HG02610 (cell line): ENCODE measurements around the gene SH3D19.

ENCODE experiments used
- ATAC-seq: cut with Tn5 transposase; IDR thresholded peaks from one replicate; pipeline ENCODE4 v1.9.1; 2021; ENCODE audit warnings: mild to moderate bottlenecking, moderate library complexity; ENCODE audit not compliant: unreplicated experiment

SH3D19 gene

DNA sequence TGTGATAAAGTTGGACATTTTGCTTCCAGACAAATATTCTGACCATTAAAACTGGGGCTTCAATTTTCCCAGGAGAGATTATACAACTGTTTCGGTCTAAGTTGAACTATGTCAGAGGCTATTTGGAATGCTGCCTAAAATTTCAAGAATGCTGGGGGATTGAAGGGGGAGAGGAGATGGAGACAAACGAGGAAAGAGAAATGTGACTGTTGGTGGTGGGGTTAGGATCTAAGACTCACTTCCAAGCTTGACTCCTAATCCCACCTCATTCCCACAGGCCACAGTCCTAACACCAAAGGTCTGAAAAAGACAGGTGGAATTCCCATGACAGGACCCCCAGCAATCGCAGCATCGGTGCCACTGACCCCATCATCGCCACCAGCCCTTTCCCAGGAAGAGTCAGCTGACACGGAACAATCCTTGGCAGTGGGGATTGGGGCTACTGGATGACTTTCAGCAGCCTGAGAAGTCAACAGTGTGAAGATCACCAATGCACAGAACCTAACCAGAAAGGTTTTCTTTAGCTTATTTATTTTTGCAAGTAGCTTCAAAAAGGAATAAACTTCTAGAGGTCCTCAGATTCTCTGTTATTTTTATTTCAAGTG is 122.5 kb downstream of the SH3D19 start:
- no peak for ATAC-seq

DNA sequence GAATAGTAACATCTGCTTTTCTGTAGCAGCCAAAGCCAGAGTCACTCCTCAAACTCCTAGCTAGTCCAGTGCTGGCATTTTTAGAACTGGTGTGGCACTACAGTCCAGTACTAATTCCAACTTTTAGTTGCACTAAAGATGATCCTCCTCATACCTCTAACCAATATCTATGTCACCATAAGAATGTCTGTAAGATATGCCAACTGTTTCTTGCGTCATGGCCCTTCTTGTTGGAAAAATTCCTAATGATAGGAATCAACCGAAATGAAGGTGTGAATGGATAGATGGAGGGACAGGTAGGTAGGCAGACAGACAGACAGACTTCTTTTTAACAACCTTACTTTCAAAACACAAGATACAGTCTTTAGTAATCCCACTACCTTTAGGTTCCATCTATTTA is 123.0 kb downstream of the SH3D19 start:
- ATAC-seq: no peak

DNA sequence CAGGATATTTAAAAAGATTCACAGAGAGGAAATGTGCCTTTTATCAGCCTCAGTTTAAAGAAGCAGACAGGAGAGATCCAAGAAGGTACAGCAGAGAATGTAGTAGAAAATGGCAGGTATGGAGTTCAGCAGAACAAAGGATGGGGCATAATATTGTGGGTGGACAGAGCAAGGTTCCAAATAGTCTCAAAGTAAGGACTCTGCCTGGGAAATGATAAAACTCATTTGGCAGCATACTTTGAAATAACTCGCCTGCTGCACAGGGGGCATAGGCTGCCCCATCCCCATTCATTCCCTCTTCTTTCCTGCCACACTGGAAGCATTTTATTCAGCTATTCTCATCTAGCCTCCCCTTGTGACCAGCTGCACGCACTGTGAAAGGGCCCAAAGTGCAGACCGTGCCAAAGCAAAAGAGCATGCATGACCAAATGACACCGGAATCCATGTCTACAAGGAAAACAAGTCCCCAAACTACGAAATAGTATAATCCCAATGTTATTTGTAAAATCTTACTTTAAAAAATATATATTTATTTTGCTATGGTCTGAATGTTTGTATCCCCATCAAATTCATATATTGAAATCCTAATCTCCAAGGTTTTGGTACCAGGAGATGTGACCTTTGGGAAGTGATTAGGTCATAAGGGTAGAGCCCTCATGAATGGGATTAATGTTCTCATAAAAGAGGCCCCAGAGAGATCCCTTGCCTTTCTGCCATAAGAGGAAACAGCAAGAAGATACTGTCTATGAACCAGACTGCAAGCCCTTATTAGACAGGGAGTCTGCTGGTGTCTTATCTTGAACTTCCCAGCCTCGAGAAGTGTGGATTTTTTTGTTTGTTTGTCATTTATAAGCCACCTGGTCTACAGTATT is 125.8 kb downstream of the SH3D19 start:
- no peak for ATAC-seq

- no peak for ATAC-seq
These were observed 126.7 kb downstream of the SH3D19 start for GRCh38 chr4:151198748-151199147.

- ATAC-seq: no peak
These were observed 128.2 kb downstream of the SH3D19 start for GRCh38 chr4:151197247-151197646.

DNA sequence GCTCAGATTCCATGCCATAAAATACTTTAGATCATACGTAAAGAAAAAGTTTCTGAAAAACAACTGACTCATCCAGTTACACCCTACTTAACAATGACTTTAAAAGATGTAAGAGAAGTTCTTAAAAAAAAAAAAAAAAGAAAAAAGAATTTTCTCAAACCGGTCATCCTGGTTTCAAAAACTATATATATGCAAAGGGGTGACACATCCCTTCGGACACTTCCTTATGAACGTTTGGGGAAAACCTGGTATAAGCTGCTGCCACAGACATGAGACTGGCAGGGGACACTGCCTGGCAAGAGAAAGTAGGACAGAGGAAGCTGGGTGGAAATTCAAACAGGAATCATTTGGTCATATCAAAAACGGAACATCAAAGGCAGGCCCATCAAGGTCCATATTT is 129.6 kb downstream of the SH3D19 start:
- no peak for ATAC-seq

DNA sequence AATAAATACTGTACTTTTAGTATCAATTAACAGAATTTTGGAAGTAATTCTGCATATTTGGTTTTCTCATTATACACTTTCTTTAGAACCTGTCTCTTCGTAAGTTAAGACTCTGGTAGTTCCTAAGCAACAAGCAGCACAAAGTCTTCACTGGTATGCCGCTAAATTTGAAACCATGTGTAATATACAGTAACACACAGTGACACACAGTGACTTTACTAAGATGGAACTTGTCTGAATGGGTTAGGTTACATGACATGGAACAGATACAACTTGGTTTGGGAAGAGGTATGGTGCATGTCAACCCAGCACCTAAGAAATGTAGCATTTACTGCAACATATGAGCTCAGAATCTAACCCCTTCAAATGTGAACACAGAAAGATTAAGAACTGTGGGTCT is 132.0 kb downstream of the SH3D19 start:
- no peak for ATAC-seq

DNA sequence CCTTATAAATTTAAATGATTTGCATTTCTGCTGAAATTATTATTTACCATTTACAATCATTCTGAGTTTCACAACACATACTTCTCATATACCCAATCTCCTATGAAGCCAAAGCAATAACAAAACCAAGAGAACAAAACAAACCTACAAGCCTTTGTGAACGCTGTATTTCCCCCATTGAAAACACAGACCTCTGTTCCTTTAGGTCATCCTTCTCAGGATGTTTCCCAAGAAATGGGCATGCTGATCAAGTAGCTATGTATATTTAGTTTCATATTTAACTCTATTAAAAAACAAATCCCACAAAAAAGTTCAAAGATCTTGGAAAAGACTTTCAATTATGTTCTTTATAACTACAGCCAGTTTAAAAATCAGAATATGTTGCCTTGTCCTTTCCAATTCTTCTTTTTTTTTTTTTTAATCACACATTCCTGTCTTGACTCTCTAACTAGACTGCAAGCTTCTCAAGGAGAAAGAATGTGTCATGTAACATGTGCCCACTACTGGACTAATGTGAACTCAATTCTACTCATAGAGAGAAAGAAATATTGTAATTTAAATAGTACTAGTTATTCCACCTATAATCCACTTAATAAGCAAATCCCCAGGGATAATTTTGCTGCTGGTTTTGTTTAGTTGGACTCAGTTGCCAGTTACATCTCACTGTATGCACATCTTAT is 132.7 kb downstream of the SH3D19 start:
- ATAC-seq: no peak

DNA sequence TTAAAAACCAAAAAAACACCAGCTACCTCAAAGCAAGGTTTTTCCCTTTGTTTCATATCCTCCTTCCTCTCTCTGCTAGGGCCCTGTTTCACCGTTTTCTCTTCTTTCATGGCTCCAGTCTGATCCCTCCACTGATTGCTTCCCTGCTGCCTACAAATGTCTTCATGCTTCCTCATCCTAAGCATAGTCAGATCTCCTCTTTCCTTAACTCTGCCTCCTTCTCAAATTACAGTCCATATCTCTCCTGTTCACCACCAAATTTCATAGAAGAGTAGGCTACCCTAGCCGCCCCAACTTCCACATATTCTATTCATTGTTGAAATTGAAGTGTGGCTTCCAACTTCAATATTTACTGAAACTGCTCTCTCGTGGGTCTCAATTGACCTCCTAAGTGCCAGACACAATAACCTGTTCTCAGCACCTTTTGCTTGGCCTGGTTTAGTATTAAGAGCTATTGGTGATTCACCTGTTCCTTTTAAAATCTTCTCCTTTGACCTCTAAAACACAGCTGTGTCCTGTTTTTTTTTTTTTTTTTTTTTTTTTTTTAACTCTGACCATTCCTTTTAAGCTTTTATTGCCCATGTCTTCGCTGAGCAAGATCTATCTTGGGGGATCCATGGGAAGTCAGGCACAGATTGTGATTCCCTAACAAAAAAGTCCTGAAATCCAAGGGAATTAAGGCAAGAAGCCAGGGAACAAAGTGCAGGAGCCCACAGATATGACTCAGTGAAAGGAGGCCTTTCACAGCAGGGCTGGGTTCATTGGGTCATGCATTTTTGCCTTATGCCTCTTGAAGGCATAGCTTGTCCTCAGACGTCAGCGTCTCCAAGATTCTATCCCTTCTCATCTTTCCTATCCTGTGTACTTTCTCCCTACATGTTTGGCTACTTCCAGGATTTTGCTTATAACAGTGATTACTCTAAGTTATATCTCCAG is 140.6 kb downstream of the SH3D19 start:
- no peak for ATAC-seq

GRCh38 chr4:151182455-151182996 is 142.9 kb downstream of the SH3D19 start:
- no peak for ATAC-seq

- ATAC-seq: no peak
These were observed 148.7 kb downstream of the SH3D19 start for GRCh38 chr4:151176685-151177084.

GRCh38 chr4:151175754-151176631 is 149.4 kb downstream of the SH3D19 start:
- no peak for ATAC-seq

GRCh38 chr4:151175233-151175632 is 150.2 kb downstream of the SH3D19 start:
- no peak for ATAC-seq

GRCh38 chr4:151174784-151175183 is 150.6 kb downstream of the SH3D19 start:
- ATAC-seq: no peak

DNA sequence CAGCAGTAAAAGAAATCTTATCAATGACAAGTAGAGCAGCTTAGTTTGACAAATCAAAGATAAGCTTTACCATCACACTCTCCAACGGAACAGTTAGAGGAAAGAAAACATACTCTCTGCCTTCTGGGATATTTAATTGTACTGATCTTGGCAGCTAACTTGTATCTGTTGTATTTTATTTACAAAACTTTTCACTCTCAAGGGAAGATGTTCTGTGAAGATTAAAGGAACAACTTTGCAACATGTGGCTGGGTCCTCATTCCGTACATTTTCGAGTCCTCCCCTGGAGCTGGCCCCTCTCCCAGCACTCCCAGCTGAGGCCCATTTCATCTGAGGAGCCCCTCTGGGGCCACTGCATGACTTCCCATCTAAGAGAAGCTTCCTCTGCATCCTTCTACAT is 151.5 kb downstream of the SH3D19 start:
- ATAC-seq: no peak

DNA sequence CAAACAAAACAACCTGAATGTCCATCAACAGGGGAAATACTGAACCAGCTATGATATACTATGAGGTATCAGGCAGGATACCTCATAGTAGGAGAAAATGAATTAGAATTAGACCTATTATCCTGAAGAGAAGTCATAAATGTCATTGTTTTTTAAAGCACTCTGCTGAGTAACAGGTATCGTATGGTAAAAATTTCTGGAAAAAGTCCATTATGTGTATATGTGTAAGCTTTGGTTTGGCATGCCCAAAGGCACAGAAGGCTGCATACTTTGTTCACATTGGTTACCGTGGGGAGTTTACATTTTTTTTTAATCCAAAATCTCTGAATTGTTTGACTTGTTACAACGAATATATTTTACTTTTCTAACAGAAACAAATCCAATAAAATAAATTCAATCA is 155.5 kb downstream of the SH3D19 start:
- ATAC-seq: no peak

- ATAC-seq: no peak
These were observed 156.2 kb downstream of the SH3D19 start for GRCh38 chr4:151169223-151169622.

DNA sequence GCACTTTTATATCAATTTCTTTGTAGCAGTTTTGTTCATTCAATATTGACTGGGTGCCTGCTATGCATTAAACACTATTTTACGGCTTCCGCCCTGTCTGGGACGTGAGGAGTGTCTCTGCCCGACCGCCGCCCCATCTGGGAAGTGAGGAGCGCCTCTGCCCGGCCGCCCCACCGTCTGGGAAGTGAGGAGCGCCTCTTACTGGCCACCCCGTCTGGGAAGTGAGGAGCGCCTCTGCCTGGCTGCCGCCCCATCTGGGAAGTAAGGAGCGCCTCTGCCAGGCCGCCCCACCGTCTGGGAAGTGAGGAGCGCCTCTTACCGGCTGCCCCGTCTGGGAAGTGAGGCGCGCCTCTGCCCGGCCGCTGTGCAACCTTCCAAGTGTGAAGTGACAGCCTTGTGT is 157.8 kb downstream of the SH3D19 start:
- no peak for ATAC-seq

- ATAC-seq: no peak
These were observed 158.8 kb downstream of the SH3D19 start for GRCh38 chr4:151166636-151167035.
